ENCODE measurements around the gene CYP2A13. TPM values are rescaled to one million over a fixed set of nuclear protein-coding genes. Genes with fewer than 3 reads are reported as not detected.
"Not testable (repeated sequence)": the region's sequence is repeated elsewhere in the genome, so short reads cannot be mapped to it uniquely, and the experiment has no call there.

The CYP2A13 gene
- total RNA-seq = not detected

GRCh38 chr19:41088151-41088550 lies at the start of gene CYP2A13:
Gene CYP2A13 (plus strand): TSS chr19:41088451. CDS start chr19:41088472, 21 bp downstream.
- DNase-seq = no peak

GRCh38 chr19:41039806-41040205 lies 48.4 kb upstream of the CYP2A13 start:
- no peak for DNase-seq

- DNase-seq = not testable (repeated sequence)
Measured at GRCh38 chr19:41045095-41045494, 43.2 kb upstream of the CYP2A13 start.

- no peak for DNase-seq
Measured at GRCh38 chr19:41050426-41050825, 37.8 kb upstream of the CYP2A13 start.

GRCh38 chr19:41052162-41052561 lies 36.1 kb upstream of the CYP2A13 start:
- not testable (repeated sequence) for DNase-seq

- not testable (repeated sequence) for DNase-seq
Measured at GRCh38 chr19:41053331-41053730, 34.9 kb upstream of the CYP2A13 start.

GRCh38 chr19:41064974-41065569 lies 23.2 kb upstream of the CYP2A13 start:
- DNase-seq = no peak

GRCh38 chr19:41076286-41076685 lies 12.0 kb upstream of the CYP2A13 start:
- no peak for DNase-seq

GRCh38 chr19:41083516-41083915 lies 4.7 kb upstream of the CYP2A13 start:
- DNase-seq = no peak

- DNase-seq = no peak
Measured at GRCh38 chr19:41085748-41086415, 2.4 kb upstream of the CYP2A13 start.

- DNase-seq = no peak
Measured at GRCh38 chr19:41089959-41090358, 1.7 kb downstream of the CYP2A13 start.

GRCh38 chr19:41095703-41096102 lies 7.5 kb downstream of the CYP2A13 start:
- DNase-seq = no peak

- no peak for DNase-seq
Measured at GRCh38 chr19:41096353-41096752, 8.1 kb downstream of the CYP2A13 start.

GRCh38 chr19:41097302-41097701 lies 9.1 kb downstream of the CYP2A13 start:
- DNase-seq = no peak

- no peak for DNase-seq
Measured at GRCh38 chr19:41098762-41099161, 10.5 kb downstream of the CYP2A13 start.

GRCh38 chr19:41102210-41102609 lies 14.0 kb downstream of the CYP2A13 start:
- DNase-seq = not testable (repeated sequence)

GRCh38 chr19:41106177-41106576 lies 17.9 kb downstream of the CYP2A13 start:
- no peak for DNase-seq

- DNase-seq = no peak
Measured at GRCh38 chr19:41111296-41111695, 23.0 kb downstream of the CYP2A13 start.

GRCh38 chr19:41111750-41112295 lies 23.6 kb downstream of the CYP2A13 start:
- DNase-seq = no peak

- no peak for DNase-seq
Measured at GRCh38 chr19:41112728-41113290, 24.6 kb downstream of the CYP2A13 start.

- no peak for DNase-seq
Measured at GRCh38 chr19:41114132-41114531, 25.9 kb downstream of the CYP2A13 start, which contains the start of gene CYP2F1. Gene CYP2F1 (plus strand): TSS chr19:41114432. CDS start chr19:41116189, 1,757 bp downstream.

- DNase-seq = no peak
Measured at GRCh38 chr19:41116261-41116660, 28.0 kb downstream of the CYP2A13 start.
